ENCODE measurements around the gene UMAD1.

UMAD1 gene

DNA sequence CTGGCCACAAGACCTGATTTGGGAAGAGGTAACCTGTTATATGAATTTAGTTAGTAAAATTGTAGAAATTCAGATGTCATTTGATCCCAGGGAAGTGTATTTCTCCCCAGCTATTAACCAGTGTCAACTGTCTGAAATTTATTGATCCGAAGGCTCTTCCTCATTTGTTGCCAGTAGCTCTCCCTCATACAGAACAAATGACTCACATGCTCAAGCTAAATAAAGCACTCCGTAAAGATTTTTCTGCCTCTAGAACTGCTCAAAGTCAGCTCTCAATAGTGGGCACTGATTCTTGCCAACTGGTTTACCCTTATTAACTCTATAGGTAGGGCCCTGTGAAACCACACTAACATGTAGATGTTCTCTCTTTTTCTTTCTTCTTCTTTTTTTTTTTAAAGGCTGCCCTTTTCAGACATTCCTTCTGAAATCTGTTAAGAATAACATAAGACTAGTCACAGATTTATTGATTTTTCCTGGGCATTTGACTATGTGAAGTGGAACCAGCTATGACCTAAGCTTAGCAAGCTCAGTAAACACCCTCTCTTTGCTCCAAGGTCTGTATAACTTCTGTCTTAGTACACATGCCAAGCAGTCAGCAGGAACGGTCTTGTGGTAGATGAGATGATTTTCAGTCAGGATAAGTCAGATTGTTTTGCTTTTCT, 56.0 kb downstream of the UMAD1 start:
- Histone ChIP-seq H3K9ac (ENCODE audit: low read depth, low read length) (no peak overlapping the region), H3K4me3 (ENCODE audit: low read depth, low read length) (no peak overlapping the region), H3K27me3 (ENCODE audit: control insufficient read depth, insufficient read depth, low read length) (no peaks in the 10 kb centered on the region), H3K36me3 (ENCODE audit: control insufficient read depth, insufficient read depth, low read length) (no peaks in the 10 kb centered on the region), H3K4me1 (ENCODE audit: control insufficient read depth, insufficient read depth, low read length) (no peaks in the 10 kb centered on the region), H3K9me3 (ENCODE audit: control insufficient read depth, insufficient read depth, low read length) (no peaks in the 10 kb centered on the region)

DNA sequence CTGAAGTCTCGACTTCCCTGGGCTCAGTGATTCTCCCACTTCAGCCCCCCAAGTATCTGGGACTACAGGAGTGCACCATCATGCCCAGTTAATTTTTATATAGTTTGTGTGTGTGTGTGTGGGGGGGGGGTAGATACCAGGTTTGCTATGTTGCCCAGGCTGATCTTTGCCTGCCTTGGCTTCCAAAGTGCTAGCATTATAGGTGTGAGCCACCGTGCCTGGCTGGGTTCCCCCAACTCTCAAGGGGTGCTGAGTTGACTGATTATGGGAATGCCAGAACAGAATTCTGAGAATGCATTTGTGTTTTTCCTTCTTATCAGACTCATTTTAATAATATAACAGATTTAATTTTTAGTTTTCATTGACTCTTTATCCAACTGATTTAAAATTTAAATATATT, 58.4 kb downstream of the UMAD1 start:
- no peaks in the 10 kb centered on the region for H3K27me3 ChIP-seq (ENCODE audit: control insufficient read depth, insufficient read depth, low read length)
- H3K9ac ChIP-seq (ENCODE audit: low read depth, low read length) = no peak overlapping the region
- H3K9me3 ChIP-seq (ENCODE audit: control insufficient read depth, insufficient read depth, low read length) = no peaks in the 10 kb centered on the region
- H3K4me3 ChIP-seq (ENCODE audit: low read depth, low read length) = no peak overlapping the region
- no peaks in the 10 kb centered on the region for H3K4me1 ChIP-seq (ENCODE audit: control insufficient read depth, insufficient read depth, low read length)
- no peaks in the 10 kb centered on the region for H3K36me3 ChIP-seq (ENCODE audit: control insufficient read depth, insufficient read depth, low read length)

DNA sequence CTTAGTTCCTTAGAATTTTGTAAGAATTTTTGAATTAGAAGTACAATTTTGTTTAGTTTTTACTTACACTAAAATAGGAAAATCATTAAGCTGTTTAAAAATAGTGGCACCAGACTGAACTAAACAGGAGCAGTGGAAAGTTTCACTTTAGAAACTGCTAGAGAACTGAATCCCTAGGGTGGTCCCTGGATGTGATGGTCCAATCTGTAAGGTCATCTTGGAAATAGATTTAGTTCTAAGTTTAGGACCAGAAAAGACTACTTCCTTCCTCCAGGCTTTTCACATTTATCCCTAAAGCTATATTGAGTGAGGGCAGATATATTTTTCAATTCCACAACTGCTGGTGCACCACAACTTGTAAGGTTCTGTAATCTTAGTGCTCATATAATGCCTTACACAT, 58.8 kb downstream of the UMAD1 start:
- Histone ChIP-seq H3K4me3 (ENCODE audit: low read depth, low read length) (no peak overlapping the region), H3K4me1 (ENCODE audit: control insufficient read depth, insufficient read depth, low read length) (no peaks in the 10 kb centered on the region), H3K27me3 (ENCODE audit: control insufficient read depth, insufficient read depth, low read length) (no peaks in the 10 kb centered on the region), H3K9ac (ENCODE audit: low read depth, low read length) (no peak overlapping the region), H3K9me3 (ENCODE audit: control insufficient read depth, insufficient read depth, low read length) (no peaks in the 10 kb centered on the region), H3K36me3 (ENCODE audit: control insufficient read depth, insufficient read depth, low read length) (no peaks in the 10 kb centered on the region)

DNA sequence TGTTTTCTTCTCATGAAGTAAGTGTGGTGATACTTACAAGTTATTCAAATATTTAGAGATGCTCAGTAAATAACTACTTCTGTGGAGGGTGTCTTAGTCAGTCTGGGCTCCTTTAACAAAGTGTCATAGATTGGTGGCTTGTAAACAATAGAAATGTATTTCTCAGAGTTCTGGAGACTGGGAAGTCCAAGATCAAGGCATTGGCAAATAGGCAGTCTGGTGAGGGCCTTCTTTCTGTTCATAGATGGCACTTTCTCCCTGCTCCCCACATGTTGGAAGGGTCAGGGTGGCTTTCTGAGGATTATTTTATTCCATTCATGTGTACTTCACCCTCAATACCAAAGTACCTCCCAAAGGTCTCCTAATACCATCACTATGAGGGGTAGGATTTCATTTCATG, 59.4 kb downstream of the UMAD1 start:
- Histone ChIP-seq H3K36me3 (ENCODE audit: control insufficient read depth, insufficient read depth, low read length) (no peaks in the 10 kb centered on the region), H3K4me1 (ENCODE audit: control insufficient read depth, insufficient read depth, low read length) (no peaks in the 10 kb centered on the region), H3K9ac (ENCODE audit: low read depth, low read length) (no peak overlapping the region), H3K27me3 (ENCODE audit: control insufficient read depth, insufficient read depth, low read length) (no peaks in the 10 kb centered on the region), H3K9me3 (ENCODE audit: control insufficient read depth, insufficient read depth, low read length) (no peaks in the 10 kb centered on the region), H3K4me3 (ENCODE audit: low read depth, low read length) (no peak overlapping the region)

DNA sequence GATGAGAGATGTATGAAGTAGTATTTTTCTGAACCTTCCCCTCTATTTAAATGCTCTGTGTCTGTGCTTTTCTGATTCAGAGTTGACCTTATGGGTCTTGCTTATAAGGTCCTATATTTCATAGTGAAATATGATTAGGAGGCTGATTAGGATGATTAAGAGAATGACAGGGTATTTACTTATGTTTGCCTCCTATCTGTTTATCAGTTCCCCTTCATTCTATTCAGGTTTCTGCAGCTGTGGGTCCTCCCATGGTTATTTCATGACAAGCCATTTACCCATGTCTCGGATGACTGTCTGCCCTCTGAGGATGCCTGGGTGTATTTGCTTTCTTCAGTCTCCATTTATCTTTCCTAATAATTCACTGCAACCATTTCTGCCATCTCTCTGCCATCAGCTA, 61.0 kb downstream of the UMAD1 start:
- H3K36me3 ChIP-seq (ENCODE audit: control insufficient read depth, insufficient read depth, low read length) = no peaks in the 10 kb centered on the region
- H3K4me3 ChIP-seq (ENCODE audit: low read depth, low read length) = no peak overlapping the region
- H3K27me3 ChIP-seq (ENCODE audit: control insufficient read depth, insufficient read depth, low read length) = no peaks in the 10 kb centered on the region
- peaks cover 2% of the 10 kb centered on the region for H3K4me1 ChIP-seq (ENCODE audit: control insufficient read depth, insufficient read depth, low read length)
- no peaks in the 10 kb centered on the region for H3K9me3 ChIP-seq (ENCODE audit: control insufficient read depth, insufficient read depth, low read length)
- H3K9ac ChIP-seq (ENCODE audit: low read depth, low read length) = no peak overlapping the region

DNA sequence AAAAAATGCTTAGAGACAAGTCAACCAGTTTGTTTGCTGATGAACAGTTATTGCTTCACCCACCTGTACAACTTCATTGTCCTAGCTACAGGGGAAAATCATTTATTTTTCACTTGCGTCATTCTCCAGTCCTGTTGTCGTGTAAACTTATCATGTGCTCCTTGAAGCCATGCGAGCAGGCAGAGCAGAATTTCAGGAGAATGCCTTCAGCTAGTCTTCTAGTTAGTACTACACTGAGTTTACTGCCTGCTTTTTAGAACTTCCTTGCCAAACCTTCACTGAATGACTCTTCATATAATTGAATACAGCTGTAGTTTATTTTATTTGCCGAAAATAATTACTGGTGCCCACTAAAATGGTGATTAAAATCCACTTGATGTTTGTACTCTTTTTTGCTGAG, 62.3 kb downstream of the UMAD1 start:
- Histone ChIP-seq H3K4me1 (ENCODE audit: control insufficient read depth, insufficient read depth, low read length) (peaks cover 6% of the 10 kb centered on the region), H3K36me3 (ENCODE audit: control insufficient read depth, insufficient read depth, low read length) (no peaks in the 10 kb centered on the region), H3K27me3 (ENCODE audit: control insufficient read depth, insufficient read depth, low read length) (no peaks in the 10 kb centered on the region), H3K4me3 (ENCODE audit: low read depth, low read length) (no peak overlapping the region), H3K9me3 (ENCODE audit: control insufficient read depth, insufficient read depth, low read length) (no peaks in the 10 kb centered on the region), H3K9ac (ENCODE audit: low read depth, low read length) (no peak overlapping the region)

DNA sequence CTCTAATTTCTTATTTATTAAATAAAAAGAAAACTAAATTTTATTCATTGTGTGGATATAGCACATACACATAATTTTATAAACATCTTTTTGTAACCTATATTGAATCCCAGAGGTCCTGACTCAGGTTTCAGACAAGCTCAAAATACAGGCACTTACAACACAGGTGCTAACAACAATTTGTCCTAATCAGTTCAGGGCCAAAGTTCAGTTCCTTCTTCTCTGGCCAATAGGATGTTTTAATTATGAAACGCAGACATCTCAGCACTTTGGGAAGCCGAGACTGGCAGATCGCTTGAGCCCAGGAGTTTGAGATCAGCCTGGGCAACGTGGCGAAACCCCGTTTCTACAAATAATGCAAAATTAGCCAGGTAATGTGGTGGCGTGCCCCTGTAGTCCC, 62.9 kb downstream of the UMAD1 start:
- no peak overlapping the region for H3K4me3 ChIP-seq (ENCODE audit: low read depth, low read length)
- peaks cover 11% of the 10 kb centered on the region for H3K4me1 ChIP-seq (ENCODE audit: control insufficient read depth, insufficient read depth, low read length)
- no peaks in the 10 kb centered on the region for H3K27me3 ChIP-seq (ENCODE audit: control insufficient read depth, insufficient read depth, low read length)
- no peak overlapping the region for H3K9ac ChIP-seq (ENCODE audit: low read depth, low read length)
- no peaks in the 10 kb centered on the region for H3K9me3 ChIP-seq (ENCODE audit: control insufficient read depth, insufficient read depth, low read length)
- no peaks in the 10 kb centered on the region for H3K36me3 ChIP-seq (ENCODE audit: control insufficient read depth, insufficient read depth, low read length)

DNA sequence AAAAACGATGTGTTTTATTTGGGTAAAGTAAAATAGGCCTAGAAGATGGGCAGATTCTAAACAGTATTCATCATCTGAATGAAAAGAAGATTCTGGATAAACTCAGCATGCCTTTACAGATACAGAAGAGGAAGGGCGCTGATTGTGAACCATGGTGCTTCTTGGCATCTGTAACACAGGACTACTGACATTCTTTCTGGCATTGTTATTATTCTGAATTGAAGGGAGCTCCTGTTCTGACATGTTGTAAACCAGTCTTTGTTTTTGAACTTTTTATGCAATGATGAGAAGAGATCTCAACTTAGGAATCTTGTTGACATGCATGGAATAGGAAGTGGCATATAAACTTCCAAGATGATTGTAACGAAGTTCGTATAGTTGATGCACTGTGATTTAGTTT, 64.3 kb downstream of the UMAD1 start:
- H3K27me3 ChIP-seq (ENCODE audit: control insufficient read depth, insufficient read depth, low read length) = no peaks in the 10 kb centered on the region

DNA sequence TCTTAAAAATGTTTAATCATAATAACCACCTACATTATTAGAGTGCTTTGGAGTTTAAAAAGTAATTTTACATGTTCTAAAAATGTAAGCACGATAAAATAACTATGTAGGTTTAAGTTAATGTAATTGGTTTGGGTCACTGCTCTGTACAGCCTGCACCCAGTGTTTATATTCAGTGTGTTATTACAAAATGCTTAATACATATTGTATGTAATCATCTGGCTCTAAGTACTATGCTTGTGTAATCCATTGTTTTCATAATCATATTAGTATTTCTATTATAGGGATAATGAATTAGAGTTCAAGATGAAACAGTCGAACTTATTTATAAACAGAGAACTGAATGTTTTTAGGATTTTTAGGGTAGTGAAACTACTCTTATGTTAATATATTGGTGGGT, 64.8 kb downstream of the UMAD1 start:
- no peaks in the 10 kb centered on the region for H3K9me3 ChIP-seq (ENCODE audit: control insufficient read depth, insufficient read depth, low read length)
- no peaks in the 10 kb centered on the region for H3K36me3 ChIP-seq (ENCODE audit: control insufficient read depth, insufficient read depth, low read length)
- no peak overlapping the region for H3K4me3 ChIP-seq (ENCODE audit: low read depth, low read length)
- no peak overlapping the region for H3K9ac ChIP-seq (ENCODE audit: low read depth, low read length)
- no peaks in the 10 kb centered on the region for H3K27me3 ChIP-seq (ENCODE audit: control insufficient read depth, insufficient read depth, low read length)
- H3K4me1 ChIP-seq (ENCODE audit: control insufficient read depth, insufficient read depth, low read length) = peaks cover 22% of the 10 kb centered on the region

More for the DNA sequence above, 64.3 kb downstream of the UMAD1 start:
- peaks cover 20% of the 10 kb centered on the region for H3K4me1 ChIP-seq (ENCODE audit: control insufficient read depth, insufficient read depth, low read length)
- no peaks in the 10 kb centered on the region for H3K36me3 ChIP-seq (ENCODE audit: control insufficient read depth, insufficient read depth, low read length)
- no peak overlapping the region for H3K4me3 ChIP-seq (ENCODE audit: low read depth, low read length)
- no peak overlapping the region for H3K9ac ChIP-seq (ENCODE audit: low read depth, low read length)
- no peaks in the 10 kb centered on the region for H3K9me3 ChIP-seq (ENCODE audit: control insufficient read depth, insufficient read depth, low read length)

DNA sequence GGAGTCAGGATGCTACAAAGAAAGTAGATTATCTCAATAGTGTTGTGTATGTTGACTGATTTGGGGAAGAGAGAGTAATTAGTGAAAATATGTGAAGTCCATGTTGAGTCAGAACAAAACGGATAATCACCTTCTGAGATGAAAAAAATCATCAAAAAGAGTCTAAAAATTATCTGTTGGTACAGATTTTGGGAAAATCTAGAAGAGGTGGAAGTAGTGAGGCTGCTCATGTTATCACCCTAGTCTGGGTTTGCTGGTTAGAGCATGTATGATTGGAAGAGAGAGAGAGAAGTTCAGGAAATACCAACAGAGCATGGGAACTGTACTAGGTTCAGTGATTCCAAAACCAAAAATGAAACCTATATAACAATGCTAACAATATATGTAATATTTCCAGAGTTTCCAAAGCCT, 65.6 kb downstream of the UMAD1 start:
- no peaks in the 10 kb centered on the region for H3K27me3 ChIP-seq (ENCODE audit: control insufficient read depth, insufficient read depth, low read length)
- H3K4me3 ChIP-seq (ENCODE audit: low read depth, low read length) = no peak overlapping the region
- no peak overlapping the region for H3K9ac ChIP-seq (ENCODE audit: low read depth, low read length)
- no peaks in the 10 kb centered on the region for H3K36me3 ChIP-seq (ENCODE audit: control insufficient read depth, insufficient read depth, low read length)
- no peaks in the 10 kb centered on the region for H3K9me3 ChIP-seq (ENCODE audit: control insufficient read depth, insufficient read depth, low read length)
- H3K4me1 ChIP-seq (ENCODE audit: control insufficient read depth, insufficient read depth, low read length) = peaks cover 22% of the 10 kb centered on the region

DNA sequence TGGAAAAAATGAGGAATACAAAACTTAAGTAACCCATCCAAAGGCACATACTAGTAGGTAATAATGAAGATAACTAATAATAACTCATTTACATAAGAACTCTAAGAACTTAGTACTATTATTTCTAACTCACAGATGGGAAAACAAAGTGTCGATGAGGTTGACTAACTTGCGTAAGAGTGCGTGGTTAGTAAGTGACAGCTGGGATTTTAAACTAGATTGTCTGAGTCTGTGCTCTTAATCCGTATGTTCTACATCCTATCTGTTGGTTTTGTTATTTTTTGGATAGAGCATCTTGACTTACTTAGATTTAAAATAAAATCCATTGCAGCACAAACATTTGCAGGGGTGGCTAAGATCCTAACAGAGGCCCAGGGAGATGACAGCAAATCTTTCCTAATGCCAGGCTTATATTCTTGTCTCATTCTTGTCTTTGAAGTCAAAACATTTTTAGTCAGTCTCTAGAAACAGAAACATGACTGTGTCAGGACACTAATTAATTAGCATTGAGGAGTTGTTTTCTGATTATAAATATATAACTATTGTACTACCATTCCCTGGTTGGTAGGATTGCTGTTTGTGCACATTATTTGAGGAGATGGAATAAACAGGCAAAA, 66.1 kb downstream of the UMAD1 start:
- Histone ChIP-seq H3K36me3 (ENCODE audit: control insufficient read depth, insufficient read depth, low read length) (no peaks in the 10 kb centered on the region), H3K9me3 (ENCODE audit: control insufficient read depth, insufficient read depth, low read length) (no peaks in the 10 kb centered on the region), H3K9ac (ENCODE audit: low read depth, low read length) (no peak overlapping the region), H3K4me3 (ENCODE audit: low read depth, low read length) (no peak overlapping the region), H3K4me1 (ENCODE audit: control insufficient read depth, insufficient read depth, low read length) (peaks cover 22% of the 10 kb centered on the region), H3K27me3 (ENCODE audit: control insufficient read depth, insufficient read depth, low read length) (no peaks in the 10 kb centered on the region)

DNA sequence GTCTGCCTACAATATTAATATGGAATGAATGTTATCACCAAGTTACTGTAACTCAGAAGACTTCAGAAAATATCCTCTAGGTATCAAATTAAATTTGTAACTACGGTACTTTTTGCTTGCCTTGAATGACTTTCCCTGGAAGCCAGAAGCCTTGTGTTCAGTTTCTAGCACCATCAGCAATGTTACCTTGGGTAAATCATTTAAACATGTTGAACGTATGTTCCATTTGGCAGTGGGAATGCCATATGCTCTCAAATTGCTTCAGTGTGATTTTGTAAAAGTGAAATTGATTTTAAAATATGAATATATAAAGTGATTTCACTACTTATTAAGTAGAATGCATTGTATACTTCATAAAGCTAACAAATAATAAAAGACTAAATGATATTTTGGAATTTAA, 66.7 kb downstream of the UMAD1 start:
- Histone ChIP-seq H3K4me3 (ENCODE audit: low read depth, low read length) (no peak overlapping the region), H3K9me3 (ENCODE audit: control insufficient read depth, insufficient read depth, low read length) (no peaks in the 10 kb centered on the region), H3K27me3 (ENCODE audit: control insufficient read depth, insufficient read depth, low read length) (no peaks in the 10 kb centered on the region)

More for the DNA sequence above, 66.7 kb downstream of the UMAD1 start:
- no peaks in the 10 kb centered on the region for H3K36me3 ChIP-seq (ENCODE audit: control insufficient read depth, insufficient read depth, low read length)
- peaks cover 22% of the 10 kb centered on the region for H3K4me1 ChIP-seq (ENCODE audit: control insufficient read depth, insufficient read depth, low read length)
- no peak overlapping the region for H3K9ac ChIP-seq (ENCODE audit: low read depth, low read length)

Data from iPS-15b (cell line).